SU-DHL-6 (cell line): Measurements from ENCODE around the gene NT5DC1.

Experiments used
- H2AFZ ChIP-seq: fragments of 200-600 bp; sonication (generic); 2 replicates; pipeline ENCODE4 v1.6.1; 2014; ENCODE audit warnings: low read depth, mild to moderate bottlenecking, moderate library complexity, mixed read lengths, antibody characterized with exemption, low read length; ENCODE audit not compliant: severe bottlenecking
- H3F3A ChIP-seq: fragments of 200-600 bp; shearing (Covaris generic); 2 replicates; pipeline ENCODE4 v1.6.0; 2016; ENCODE audit warnings: antibody characterized with exemption, mild to moderate bottlenecking; ENCODE audit not compliant: insufficient read depth
- H3K27ac ChIP-seq: fragments of 200-600 bp; sonication (generic); 2 replicates; pipeline ENCODE4 v1.5.1; 2016; ENCODE audit warnings: low read depth, mild to moderate bottlenecking, low read length, moderate library complexity, mixed read lengths
- H3K27me3 ChIP-seq: fragments of 200-600 bp; sonication (generic), shearing (Covaris generic); 2 replicates; pipeline ENCODE4 v1.6.0; 2014; ENCODE audit warnings: mild to moderate bottlenecking, low read length
- H3K36me3 ChIP-seq: fragments of 200-600 bp; sonication (generic); 2 replicates; pipeline ENCODE4 v1.6.1; 2014; ENCODE audit warnings: mild to moderate bottlenecking, low read length, mixed read lengths
- H3K4me2 ChIP-seq: fragments of 300-600, 200-600 bp; shearing (Covaris generic), sonication (generic); 2 replicates; pipeline ENCODE4 v1.6.0; 2014; ENCODE audit warnings: low read length, low read depth, mild to moderate bottlenecking; ENCODE audit not compliant: poor library complexity, severe bottlenecking
- H3K4me3 ChIP-seq: fragments of 200-600 bp; sonication (generic); 2 replicates; pipeline ENCODE4 v1.5.1; 2014; ENCODE audit warnings: antibody characterized with exemption, low read length, mild to moderate bottlenecking, mixed read lengths; ENCODE audit not compliant: insufficient read depth, poor library complexity, severe bottlenecking
- H3K79me2 ChIP-seq: fragments of 200-600 bp; sonication (generic); 2 replicates; pipeline ENCODE4 v1.6.1; 2014; ENCODE audit warnings: mild to moderate bottlenecking, low read length, moderate library complexity; ENCODE audit not compliant: insufficient read depth
- H3K9ac ChIP-seq: fragments of 200-600 bp; sonication (generic); 2 replicates; pipeline ENCODE4 v1.7.0; 2014; ENCODE audit warnings: mild to moderate bottlenecking, low read length
- H3K9me2 ChIP-seq: fragments of 200-600 bp; sonication (generic); replicated peaks from 2 replicates; pipeline ENCODE4 v1.6.1; 2014; ENCODE audit warnings: low read length; ENCODE audit not compliant: insufficient read depth
- H3K9me3 ChIP-seq: fragments of 200-600 bp; sonication (generic); 2 replicates; pipeline ENCODE4 v1.6.1; 2014; ENCODE audit warnings: low read length, mixed read lengths; ENCODE audit not compliant: insufficient read depth
- H4K20me1 ChIP-seq: fragments of 200-600 bp; sonication (generic); 2 replicates; pipeline ENCODE4 v1.6.1; 2014; ENCODE audit warnings: low read depth, mild to moderate bottlenecking, antibody characterized with exemption, low read length, moderate library complexity, mixed read lengths
- EZH2phosphoT487 ChIP-seq: fragments of 200-600 bp; sonication (generic), shearing (Covaris generic); conservative IDR thresholded peaks from 2 replicates; pipeline ENCODE4 v1.6.1; 2018; ENCODE audit warnings: mild to moderate bottlenecking, antibody characterized with exemption, low read length, moderate library complexity, mixed read lengths
- TF ChIP-seq, protein P1 (sequence below): fragments of 200-600 bp; sonication (generic); IDR thresholded peaks from one replicate; pipeline ENCODE4 v1.5.1; 2017; ENCODE audit warnings: antibody characterized with exemption, mild to moderate bottlenecking, low read length, moderate library complexity; ENCODE audit not compliant: insufficient read depth, poor library complexity, severe bottlenecking

NT5DC1 gene

DNA sequence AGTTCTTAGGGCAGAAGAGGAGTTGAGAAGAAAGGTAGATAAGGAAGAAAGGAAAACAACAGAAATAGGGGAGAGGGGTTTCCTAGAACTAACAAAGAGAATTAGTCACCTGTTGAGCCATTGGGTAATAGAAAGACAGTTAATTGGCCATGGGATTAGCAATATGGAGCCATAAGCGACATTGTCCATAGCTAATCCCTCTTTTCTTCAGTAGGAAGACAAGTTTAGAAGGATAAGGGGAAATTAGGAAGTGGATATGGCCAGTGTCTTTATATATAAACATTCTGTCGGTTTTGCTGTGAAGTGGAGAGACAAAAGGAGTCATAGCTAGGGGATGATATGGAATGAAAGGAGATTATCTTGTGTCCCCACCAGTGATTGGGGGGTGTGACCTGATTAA, 69.2 kb downstream of the NT5DC1 start:
- H3K36me3 ChIP-seq: no peaks in the 10 kb centered on the region
- TF ChIP-seq EZH2phosphoT487: no peak
- TF ChIP-seq, protein P1, sequence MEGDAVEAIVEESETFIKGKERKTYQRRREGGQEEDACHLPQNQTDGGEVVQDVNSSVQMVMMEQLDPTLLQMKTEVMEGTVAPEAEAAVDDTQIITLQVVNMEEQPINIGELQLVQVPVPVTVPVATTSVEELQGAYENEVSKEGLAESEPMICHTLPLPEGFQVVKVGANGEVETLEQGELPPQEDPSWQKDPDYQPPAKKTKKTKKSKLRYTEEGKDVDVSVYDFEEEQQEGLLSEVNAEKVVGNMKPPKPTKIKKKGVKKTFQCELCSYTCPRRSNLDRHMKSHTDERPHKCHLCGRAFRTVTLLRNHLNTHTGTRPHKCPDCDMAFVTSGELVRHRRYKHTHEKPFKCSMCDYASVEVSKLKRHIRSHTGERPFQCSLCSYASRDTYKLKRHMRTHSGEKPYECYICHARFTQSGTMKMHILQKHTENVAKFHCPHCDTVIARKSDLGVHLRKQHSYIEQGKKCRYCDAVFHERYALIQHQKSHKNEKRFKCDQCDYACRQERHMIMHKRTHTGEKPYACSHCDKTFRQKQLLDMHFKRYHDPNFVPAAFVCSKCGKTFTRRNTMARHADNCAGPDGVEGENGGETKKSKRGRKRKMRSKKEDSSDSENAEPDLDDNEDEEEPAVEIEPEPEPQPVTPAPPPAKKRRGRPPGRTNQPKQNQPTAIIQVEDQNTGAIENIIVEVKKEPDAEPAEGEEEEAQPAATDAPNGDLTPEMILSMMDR: no peak

DNA sequence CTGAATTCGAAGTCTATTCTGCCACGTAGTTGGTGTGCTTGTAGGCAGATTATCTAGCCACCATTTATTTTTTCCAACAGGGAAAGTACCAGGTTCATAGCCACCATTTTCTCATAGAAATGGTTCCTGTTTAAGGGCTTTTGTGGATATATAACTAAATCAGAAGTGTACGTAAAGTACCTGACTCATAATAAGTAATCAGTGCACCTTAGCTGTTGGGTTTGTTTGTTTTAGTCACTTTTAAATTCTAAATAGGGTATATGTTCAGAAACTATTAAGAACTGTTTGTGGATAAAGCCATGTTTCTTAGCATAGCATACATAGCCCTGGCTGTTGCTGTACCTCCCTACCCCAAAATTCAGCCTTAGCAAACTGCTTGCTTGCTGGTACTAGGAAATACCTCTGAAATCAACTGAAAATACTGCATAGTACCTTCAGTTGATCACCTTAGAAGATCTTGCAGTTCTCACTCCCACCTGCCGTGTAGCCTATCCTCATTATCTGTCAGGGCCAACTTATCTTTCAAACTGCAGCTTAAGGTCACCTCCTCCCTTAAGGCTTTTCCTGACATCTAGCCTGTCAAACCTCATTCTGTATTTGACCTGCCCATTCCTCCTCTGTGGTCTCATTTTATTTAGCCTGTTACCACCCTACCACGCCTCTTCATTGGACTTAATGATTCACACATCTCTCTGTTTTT, 69.9 kb downstream of the NT5DC1 start:
- Histone ChIP-seq H3K36me3 (no peaks in the 10 kb centered on the region), H3K9ac (no peak overlapping the region), H3K27ac (no peak overlapping the region), H3K9me2 (no peaks in the 10 kb centered on the region), H4K20me1 (no peaks in the 10 kb centered on the region), H3F3A (no peaks in the 10 kb centered on the region), H3K4me3 (no peak overlapping the region), H3K27me3 (no peaks in the 10 kb centered on the region), H2AFZ (no peak overlapping the region), H3K79me2 (no peaks in the 10 kb centered on the region), H3K9me3 (no peaks in the 10 kb centered on the region), H3K4me2 (no peak overlapping the region)
- TF ChIP-seq, protein P1: no peak
- TF ChIP-seq EZH2phosphoT487: no peak

More for the DNA sequence above, 69.2 kb downstream of the NT5DC1 start:
- Histone ChIP-seq H3K27me3 (no peaks in the 10 kb centered on the region), H3K9ac (no peak overlapping the region), H3K4me3 (no peak overlapping the region), H3K9me2 (no peaks in the 10 kb centered on the region), H3K27ac (no peak overlapping the region), H3K9me3 (no peaks in the 10 kb centered on the region), H2AFZ (no peak overlapping the region), H4K20me1 (no peaks in the 10 kb centered on the region), H3K79me2 (no peaks in the 10 kb centered on the region), H3K4me2 (no peak overlapping the region), H3F3A (no peaks in the 10 kb centered on the region)

DNA sequence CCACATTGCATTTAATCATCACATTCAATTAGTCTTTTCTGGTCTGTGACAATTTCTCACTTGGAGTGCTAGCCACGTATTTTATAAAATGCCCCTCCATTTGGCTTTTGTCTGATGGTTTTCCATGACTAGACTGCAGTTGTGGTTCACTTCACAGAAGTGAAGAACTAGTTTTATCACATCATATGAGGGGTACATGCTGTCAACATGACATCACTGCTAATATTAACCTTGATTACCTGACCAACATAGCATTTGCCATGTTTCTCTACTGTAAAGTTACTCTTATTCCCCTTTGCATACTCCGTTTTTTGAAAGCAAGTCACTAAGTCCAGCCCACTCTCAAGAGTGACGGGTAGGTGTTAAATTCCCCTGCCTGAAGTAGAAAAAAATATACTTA, 73.3 kb downstream of the NT5DC1 start:
- H3K27me3 ChIP-seq: no peaks in the 10 kb centered on the region
- no peaks in the 10 kb centered on the region for H4K20me1 ChIP-seq
- no peak overlapping the region for H3K27ac ChIP-seq
- TF ChIP-seq EZH2phosphoT487: no peak
- TF ChIP-seq, protein P1: no peak
- H3K4me2 ChIP-seq: no peak overlapping the region
- H2AFZ ChIP-seq: no peak overlapping the region
- no peaks in the 10 kb centered on the region for H3K9me2 ChIP-seq
- no peak overlapping the region for H3K4me3 ChIP-seq
- H3K79me2 ChIP-seq: no peaks in the 10 kb centered on the region
- no peaks in the 10 kb centered on the region for H3K36me3 ChIP-seq
- no peaks in the 10 kb centered on the region for H3F3A ChIP-seq
- no peaks in the 10 kb centered on the region for H3K9me3 ChIP-seq
- H3K9ac ChIP-seq: no peak overlapping the region
